Measurements from ENCODE around the gene BEND5.

DNA sequence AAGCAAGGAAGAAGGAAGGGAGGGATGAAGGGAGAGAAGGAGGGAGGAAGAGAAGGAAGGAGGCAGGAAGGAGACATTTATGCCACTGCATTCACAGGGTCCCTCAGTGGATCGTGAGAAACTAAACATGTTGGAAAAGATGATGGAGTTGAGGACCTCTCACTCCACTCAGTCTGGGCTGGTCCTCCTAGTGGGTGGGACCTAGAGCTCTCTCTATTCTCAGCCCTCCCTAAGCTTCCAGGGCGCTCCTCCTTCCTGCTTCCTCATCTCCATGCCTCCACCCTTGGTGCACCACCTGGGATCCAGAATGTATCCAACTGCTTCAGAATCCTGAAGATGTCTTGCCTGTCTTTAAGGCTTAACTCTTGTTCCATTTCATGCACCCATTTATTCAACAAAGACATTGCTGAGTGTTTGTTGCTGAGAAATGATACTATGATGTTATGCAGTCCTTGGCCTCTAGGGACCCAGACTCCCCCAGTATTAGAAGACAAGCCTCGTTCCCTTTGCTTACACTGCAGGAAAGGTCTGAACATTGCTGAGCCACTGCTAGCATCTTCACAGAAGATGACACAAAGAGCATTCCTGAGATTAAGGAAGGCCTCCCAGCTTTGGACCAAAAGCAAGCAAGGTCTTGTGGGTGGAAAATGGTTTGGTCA lies 88.5 kb downstream of the BEND5 start:
- TF ChIP-seq EP300 (IDR thresholded peaks at IDR 0.05) (no peak), POLR2AphosphoS5 (IDR thresholded peaks at IDR 0.05) (no peak)
- TF ChIP-seq, protein P1, sequence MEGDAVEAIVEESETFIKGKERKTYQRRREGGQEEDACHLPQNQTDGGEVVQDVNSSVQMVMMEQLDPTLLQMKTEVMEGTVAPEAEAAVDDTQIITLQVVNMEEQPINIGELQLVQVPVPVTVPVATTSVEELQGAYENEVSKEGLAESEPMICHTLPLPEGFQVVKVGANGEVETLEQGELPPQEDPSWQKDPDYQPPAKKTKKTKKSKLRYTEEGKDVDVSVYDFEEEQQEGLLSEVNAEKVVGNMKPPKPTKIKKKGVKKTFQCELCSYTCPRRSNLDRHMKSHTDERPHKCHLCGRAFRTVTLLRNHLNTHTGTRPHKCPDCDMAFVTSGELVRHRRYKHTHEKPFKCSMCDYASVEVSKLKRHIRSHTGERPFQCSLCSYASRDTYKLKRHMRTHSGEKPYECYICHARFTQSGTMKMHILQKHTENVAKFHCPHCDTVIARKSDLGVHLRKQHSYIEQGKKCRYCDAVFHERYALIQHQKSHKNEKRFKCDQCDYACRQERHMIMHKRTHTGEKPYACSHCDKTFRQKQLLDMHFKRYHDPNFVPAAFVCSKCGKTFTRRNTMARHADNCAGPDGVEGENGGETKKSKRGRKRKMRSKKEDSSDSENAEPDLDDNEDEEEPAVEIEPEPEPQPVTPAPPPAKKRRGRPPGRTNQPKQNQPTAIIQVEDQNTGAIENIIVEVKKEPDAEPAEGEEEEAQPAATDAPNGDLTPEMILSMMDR (IDR thresholded peaks at IDR 0.05): no peak

All from upper lobe of left lung (tissue), 4 donors.